Measurements from ENCODE around the gene PEX10. TPM values are rescaled to one million over a fixed set of nuclear protein-coding genes. Genes with fewer than 3 reads are reported as not detected.

The PEX10 gene
- total RNA-seq, 2 experiments from 2014 or later = 9.2 to 10.3 TPM

GRCh38 chr1:2429780-2430591 is 17.6 kb upstream of the PEX10 start:
- Mint-ChIP-seq H3K27ac (no peak overlapping the region), H3K9me3 (peaks cover 10% of the 10 kb centered on the region), H3K4me1 (no peaks in the 10 kb centered on the region), H3K27me3 (no peaks in the 10 kb centered on the region), H3K4me3 (no peak overlapping the region), H3K36me3 (ENCODE audit: low read depth) (no peaks in the 10 kb centered on the region)
- DNase-seq = no peak
- CTCF ChIA-PET = interaction anchor here (1.3 kb wide), 1 partner anchor 49 kb away, joined by 3 read pairs; no protein-coding TSS in a partner anchor
- POLR2A ChIA-PET = no interaction called here

GRCh38 chr1:2428490-2428889 is 16.1 kb upstream of the PEX10 start:
- POLR2A ChIA-PET = no interaction called here
- no peak for DNase-seq
- Mint-ChIP-seq H3K9me3 (peaks cover 12% of the 10 kb centered on the region), H3K4me3 (no peak overlapping the region), H3K27me3 (no peaks in the 10 kb centered on the region), H3K27ac (no peak overlapping the region), H3K36me3 (ENCODE audit: low read depth) (peaks cover under 1% of the 10 kb centered on the region), H3K4me1 (no peaks in the 10 kb centered on the region)
- CTCF ChIA-PET = interaction anchor here (1.3 kb wide), 1 partner anchor 47 kb away, joined by 3 read pairs; no protein-coding TSS in a partner anchor

GRCh38 chr1:2427976-2428375 is 15.6 kb upstream of the PEX10 start:
- DNase-seq = no peak
- Mint-ChIP-seq H3K9me3 (peaks cover 18% of the 10 kb centered on the region), H3K27me3 (no peaks in the 10 kb centered on the region), H3K27ac (no peak overlapping the region), H3K4me1 (no peaks in the 10 kb centered on the region), H3K4me3 (no peak overlapping the region), H3K36me3 (ENCODE audit: low read depth) (peaks cover 4% of the 10 kb centered on the region)
- CTCF ChIA-PET = no interaction called here
- POLR2A ChIA-PET = no interaction called here

GRCh38 chr1:2427051-2427450 is 14.7 kb upstream of the PEX10 start:
- H3K27ac Mint-ChIP-seq = no peak overlapping the region
- H3K4me3 Mint-ChIP-seq = no peak overlapping the region
- peaks cover 4% of the 10 kb centered on the region for H3K36me3 Mint-ChIP-seq (ENCODE audit: low read depth)
- no peak for DNase-seq
- peaks cover 20% of the 10 kb centered on the region for H3K9me3 Mint-ChIP-seq
- ChIA-PET CTCF (no interaction called here), POLR2A (no interaction called here)
- H3K4me1 Mint-ChIP-seq = no peaks in the 10 kb centered on the region
- no peaks in the 10 kb centered on the region for H3K27me3 Mint-ChIP-seq

- DNase-seq = no peak
- no peak overlapping the region for H3K4me3 Mint-ChIP-seq
- peaks cover 4% of the 10 kb centered on the region for H3K36me3 Mint-ChIP-seq (ENCODE audit: low read depth)
- peaks cover 20% of the 10 kb centered on the region for H3K9me3 Mint-ChIP-seq
- no peaks in the 10 kb centered on the region for H3K27me3 Mint-ChIP-seq
- no peak overlapping the region for H3K27ac Mint-ChIP-seq
- no peaks in the 10 kb centered on the region for H3K4me1 Mint-ChIP-seq
- ChIA-PET CTCF (interaction anchor here (0.7 kb wide), 1 partner anchor 11 kb away, joined by 3 read pairs; no protein-coding TSS in a partner anchor), POLR2A (no interaction called here)
Observed at GRCh38 chr1:2426540-2426939, 14.2 kb upstream of the PEX10 start.

DNA sequence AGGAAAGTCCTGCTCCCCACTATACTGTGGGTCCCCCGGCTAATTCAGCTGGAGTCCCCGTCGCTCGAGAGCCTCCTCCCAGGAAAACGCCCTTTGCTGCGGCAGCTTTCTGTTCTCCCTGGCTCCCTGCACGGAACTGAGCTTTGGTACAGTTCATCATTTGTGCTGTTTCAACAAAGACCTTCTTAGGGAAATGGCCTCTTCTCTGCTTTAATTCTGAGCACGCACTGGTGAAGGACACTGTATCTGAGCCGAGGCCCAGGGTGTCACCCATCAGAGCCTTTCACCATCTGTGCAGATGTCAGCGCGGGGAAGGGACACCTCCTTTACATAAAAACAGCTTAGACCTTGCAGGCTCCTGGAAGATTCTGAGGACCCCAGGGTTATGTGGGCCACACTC is 13.5 kb upstream of the PEX10 start:
- DNase-seq = no peak
- Mint-ChIP-seq H3K27me3 (no peaks in the 10 kb centered on the region), H3K4me3 (no peak overlapping the region), H3K9me3 (peaks cover 20% of the 10 kb centered on the region), H3K27ac (no peak overlapping the region), H3K36me3 (ENCODE audit: low read depth) (peaks cover 4% of the 10 kb centered on the region), H3K4me1 (no peaks in the 10 kb centered on the region)
- POLR2A ChIA-PET = no interaction called here
- CTCF ChIA-PET = interaction anchor here (0.7 kb wide), 1 partner anchor 10 kb away, joined by 3 read pairs; no protein-coding TSS in a partner anchor

DNA sequence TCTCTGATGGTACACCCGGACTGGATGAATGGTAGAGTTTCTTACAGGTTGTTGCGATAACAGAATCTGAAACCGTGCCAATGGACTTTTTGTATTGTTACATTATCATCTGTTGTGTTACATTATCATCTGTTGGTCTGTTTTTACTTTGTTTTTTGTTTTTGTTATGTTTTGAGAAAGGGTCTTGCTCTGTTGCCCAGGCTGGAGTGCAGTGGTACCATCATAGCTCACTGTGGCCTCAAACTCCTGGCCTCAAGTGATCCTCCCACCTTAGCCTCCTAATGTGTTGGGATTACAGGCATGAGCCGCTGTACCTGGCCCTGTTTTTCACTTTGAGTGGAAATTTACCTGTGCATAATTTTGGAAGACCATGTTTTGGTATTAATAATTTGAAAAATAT is 10.2 kb upstream of the PEX10 start:
- no peak overlapping the region for H3K4me3 Mint-ChIP-seq
- no peaks in the 10 kb centered on the region for H3K27me3 Mint-ChIP-seq
- CTCF ChIA-PET = interaction anchor here (1.2 kb wide), 1 partner anchor 9 kb away, joined by 3 read pairs; no protein-coding TSS in a partner anchor
- peaks cover 4% of the 10 kb centered on the region for H3K36me3 Mint-ChIP-seq (ENCODE audit: low read depth)
- DNase-seq = no peak
- POLR2A ChIA-PET = no interaction called here
- no peak overlapping the region for H3K27ac Mint-ChIP-seq
- peaks cover 10% of the 10 kb centered on the region for H3K9me3 Mint-ChIP-seq
- peaks cover 6% of the 10 kb centered on the region for H3K4me1 Mint-ChIP-seq

- ChIA-PET POLR2A (no interaction called here), CTCF (interaction anchor here (0.6 to 1.1 kb wide), 3 partner anchors 105 to 1614 kb away, joined by 3 to 4 read pairs (median 4); no protein-coding TSS in a partner anchor)
- DNase-seq = no peak
- Mint-ChIP-seq H3K27me3 (no peaks in the 10 kb centered on the region), H3K4me3 (no peak overlapping the region), H3K4me1 (peaks cover 28% of the 10 kb centered on the region), H3K36me3 (ENCODE audit: low read depth) (peaks cover 4% of the 10 kb centered on the region), H3K9me3 (peaks cover 10% of the 10 kb centered on the region), H3K27ac (no peak overlapping the region)
Observed at GRCh38 chr1:2419416-2419815, 7.1 kb upstream of the PEX10 start.

DNA sequence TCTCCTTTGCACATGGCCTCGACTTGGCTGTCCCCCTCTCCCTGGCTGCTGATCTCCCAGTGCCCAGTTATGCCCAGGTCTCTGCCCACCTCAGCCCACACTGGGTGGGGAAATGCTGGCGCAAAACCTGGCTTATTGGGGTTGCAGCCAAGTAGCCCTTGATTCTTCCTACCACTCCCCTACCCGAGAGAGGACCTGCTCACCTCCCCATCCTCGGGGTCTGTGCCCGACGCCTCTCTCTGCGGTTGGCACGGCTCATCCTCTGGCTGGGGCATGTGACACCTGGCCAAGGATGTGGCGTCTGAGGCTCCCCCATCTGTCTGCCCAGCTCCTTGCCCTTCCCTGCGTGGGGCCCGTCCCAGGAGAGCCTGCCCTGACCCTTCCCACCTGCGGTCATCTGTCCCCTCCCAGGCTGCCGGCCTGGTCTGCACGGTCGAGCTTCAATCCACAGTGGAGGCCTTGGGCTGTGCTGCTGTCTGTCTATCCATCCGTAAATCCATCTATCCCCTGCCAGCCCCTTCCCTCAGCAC is 6.5 kb upstream of the PEX10 start:
- H3K9me3 Mint-ChIP-seq = peaks cover 10% of the 10 kb centered on the region
- H3K27me3 Mint-ChIP-seq = no peaks in the 10 kb centered on the region
- peaks cover 4% of the 10 kb centered on the region for H3K36me3 Mint-ChIP-seq (ENCODE audit: low read depth)
- peak overlapping the region; percentile 62 for H3K27ac Mint-ChIP-seq
- DNase-seq = no peak
- no peak overlapping the region for H3K4me3 Mint-ChIP-seq
- ChIA-PET POLR2A (no interaction called here), CTCF (no interaction called here)
- peaks cover 34% of the 10 kb centered on the region for H3K4me1 Mint-ChIP-seq

DNA sequence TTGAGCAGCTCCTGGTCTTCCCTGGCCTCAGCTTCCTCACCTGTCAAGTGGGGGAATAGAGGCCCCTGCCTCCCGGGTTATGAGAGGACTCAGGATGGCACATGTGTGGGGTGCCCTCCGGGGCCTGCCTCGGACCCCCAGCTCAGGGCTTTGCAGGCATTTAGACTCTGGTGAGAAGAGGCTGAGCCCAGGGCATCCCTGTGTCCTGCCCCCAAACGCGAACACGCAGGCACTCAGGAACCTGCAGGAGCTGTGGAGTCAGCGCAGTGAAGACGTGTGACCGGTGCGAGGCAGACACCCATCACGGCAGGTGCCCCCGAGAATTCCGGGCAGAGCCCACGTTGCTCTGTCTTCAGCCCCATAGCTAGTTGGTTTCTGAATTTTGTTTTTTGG is 5.5 kb upstream of the PEX10 start:
- H3K4me1 Mint-ChIP-seq = peaks cover 37% of the 10 kb centered on the region
- H3K9me3 Mint-ChIP-seq = peaks cover under 1% of the 10 kb centered on the region
- ChIA-PET POLR2A (no interaction called here), CTCF (interaction anchor here (1.1 kb wide), 1 partner anchor 223 kb away, joined by 4 read pairs; the partner anchor contains the start of gene FAAP20)
- H3K4me3 Mint-ChIP-seq = no peak overlapping the region
- no peak overlapping the region for H3K27ac Mint-ChIP-seq
- no peak for DNase-seq
- H3K27me3 Mint-ChIP-seq = no peaks in the 10 kb centered on the region
- H3K36me3 Mint-ChIP-seq (ENCODE audit: low read depth) = no peaks in the 10 kb centered on the region

DNA sequence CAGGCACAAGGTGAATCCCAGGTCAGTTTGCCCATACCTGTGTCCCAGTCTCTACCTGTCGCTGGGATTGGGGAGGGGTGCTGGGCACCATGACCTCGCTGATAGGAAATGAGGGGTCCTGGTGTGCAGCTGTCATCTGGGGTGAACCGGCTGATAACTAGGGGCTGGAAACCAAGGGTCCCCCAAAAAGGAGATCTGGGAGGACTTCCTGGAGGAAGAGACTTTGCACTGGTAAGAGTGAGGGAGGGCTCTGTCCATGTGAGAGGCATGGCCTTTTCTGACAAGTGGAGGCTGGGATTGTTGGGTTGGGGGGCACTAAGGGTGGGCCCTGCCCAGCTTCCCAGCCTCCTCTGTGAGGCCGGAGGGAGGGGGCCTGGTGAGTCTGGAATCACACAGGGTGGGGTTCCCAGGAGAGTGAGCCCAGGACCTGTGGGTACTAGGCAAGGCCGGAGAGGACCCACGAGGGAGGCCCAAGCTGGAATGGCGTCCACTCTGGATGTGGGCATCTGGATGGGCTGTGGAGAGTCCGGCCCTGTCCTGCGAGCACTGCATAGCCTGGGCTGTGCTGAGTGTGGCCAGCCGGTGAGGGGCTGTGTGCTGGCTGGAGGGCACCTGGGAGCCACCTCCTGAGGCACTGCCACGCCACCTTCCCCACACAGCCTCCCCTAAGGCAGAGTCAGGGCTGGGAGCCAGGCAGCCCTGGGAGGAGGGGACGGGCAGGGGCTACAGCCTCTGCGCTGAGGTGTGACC is 4.9 kb upstream of the PEX10 start:
- H3K27me3 Mint-ChIP-seq = no peaks in the 10 kb centered on the region
- H3K36me3 Mint-ChIP-seq (ENCODE audit: low read depth) = no peaks in the 10 kb centered on the region
- H3K4me1 Mint-ChIP-seq = peaks cover 37% of the 10 kb centered on the region
- peak overlapping the region; percentile 77 for H3K4me3 Mint-ChIP-seq
- CTCF ChIA-PET = interaction anchor here (1.1 kb wide), 1 partner anchor 222 kb away, joined by 4 read pairs; the partner anchor contains the start of gene FAAP20
- no peaks in the 10 kb centered on the region for H3K9me3 Mint-ChIP-seq
- POLR2A ChIA-PET = no interaction called here
- H3K27ac Mint-ChIP-seq = peak overlapping the region; percentile 85
- no peak for DNase-seq

- no peaks in the 10 kb centered on the region for H3K9me3 Mint-ChIP-seq
- peak overlapping the region; percentile 77 for H3K4me3 Mint-ChIP-seq
- peaks cover 40% of the 10 kb centered on the region for H3K4me1 Mint-ChIP-seq
- H3K27me3 Mint-ChIP-seq = no peaks in the 10 kb centered on the region
- DNase-seq = peak; percentile 53
- ChIA-PET CTCF (interaction anchor here (1.2 to 1.5 kb wide), 3 partner anchors 10 to 131 kb away, joined by 3 to 12 read pairs (median 3); no protein-coding TSS in a partner anchor), POLR2A (interaction anchor here (0.7 kb wide), 1 partner anchor 170 kb away, joined by 4 read pairs; the partner anchor contains the start of gene PRXL2B)
- no peaks in the 10 kb centered on the region for H3K36me3 Mint-ChIP-seq (ENCODE audit: low read depth)
- H3K27ac Mint-ChIP-seq = peak overlapping the region; percentile 85
Observed at GRCh38 chr1:2416403-2416802, 4.0 kb upstream of the PEX10 start.
